ENCODE measurements around the gene C2CD2.

C2CD2 gene

GRCh38 chr21:41845310-41846032, 108.3 kb downstream of the C2CD2 start:
- no peak for DNase-seq (ENCODE audit: low spot score)

DNA sequence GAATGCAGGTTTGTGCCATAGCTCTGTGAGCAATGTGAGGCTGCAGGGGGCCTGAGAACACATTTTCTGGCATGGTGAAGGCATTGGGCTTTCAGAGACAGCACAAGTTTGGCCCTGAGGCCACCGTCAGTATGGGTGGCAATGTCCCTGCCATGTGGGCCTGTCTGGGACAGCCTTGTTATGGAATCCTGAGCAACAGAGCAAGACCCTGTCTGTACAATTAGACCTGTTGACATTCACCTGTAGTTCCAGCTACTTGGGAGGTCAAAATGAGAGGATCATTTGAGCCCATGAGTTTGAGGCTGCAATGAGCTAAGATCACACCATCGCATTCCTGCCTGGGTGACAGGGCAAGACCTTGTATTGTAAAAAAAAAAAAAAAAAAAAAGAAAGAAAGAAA, 110.2 kb downstream of the C2CD2 start:
- DNase-seq (ENCODE audit: low spot score) = no peak

- no peak for DNase-seq (ENCODE audit: low spot score)
Observed at GRCh38 chr21:41840880-41841279, 112.9 kb downstream of the C2CD2 start.

- no peak for DNase-seq (ENCODE audit: low spot score)
Observed at GRCh38 chr21:41839387-41840000, 114.3 kb downstream of the C2CD2 start.

DNA sequence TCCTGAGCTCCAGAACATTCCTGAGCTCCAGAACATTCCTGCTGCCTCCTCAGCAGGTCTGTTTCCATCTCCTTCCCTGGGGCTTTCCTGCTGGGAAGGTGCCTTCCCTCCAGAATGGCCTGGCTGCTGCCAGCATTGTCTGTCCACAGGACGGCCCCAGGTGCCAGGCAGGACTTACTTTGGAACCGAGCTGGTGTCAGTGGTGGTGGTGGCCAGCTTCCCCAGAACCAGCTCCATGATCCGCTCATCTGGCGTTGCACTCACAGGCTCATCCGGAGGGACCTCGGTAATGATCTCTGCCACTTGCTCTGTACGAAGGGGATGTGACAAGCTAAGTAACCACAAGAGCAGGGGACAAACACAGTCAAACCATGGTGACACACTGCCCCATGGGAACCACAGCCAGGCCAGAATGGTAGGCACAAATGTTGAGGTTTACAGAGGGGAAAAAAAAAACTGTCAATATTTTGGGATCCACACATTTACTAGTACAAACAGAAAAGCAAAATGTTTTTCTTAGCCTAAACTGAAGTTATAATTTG, 116.0 kb downstream of the C2CD2 start:
- DNase-seq (ENCODE audit: low spot score) = no peak

DNA sequence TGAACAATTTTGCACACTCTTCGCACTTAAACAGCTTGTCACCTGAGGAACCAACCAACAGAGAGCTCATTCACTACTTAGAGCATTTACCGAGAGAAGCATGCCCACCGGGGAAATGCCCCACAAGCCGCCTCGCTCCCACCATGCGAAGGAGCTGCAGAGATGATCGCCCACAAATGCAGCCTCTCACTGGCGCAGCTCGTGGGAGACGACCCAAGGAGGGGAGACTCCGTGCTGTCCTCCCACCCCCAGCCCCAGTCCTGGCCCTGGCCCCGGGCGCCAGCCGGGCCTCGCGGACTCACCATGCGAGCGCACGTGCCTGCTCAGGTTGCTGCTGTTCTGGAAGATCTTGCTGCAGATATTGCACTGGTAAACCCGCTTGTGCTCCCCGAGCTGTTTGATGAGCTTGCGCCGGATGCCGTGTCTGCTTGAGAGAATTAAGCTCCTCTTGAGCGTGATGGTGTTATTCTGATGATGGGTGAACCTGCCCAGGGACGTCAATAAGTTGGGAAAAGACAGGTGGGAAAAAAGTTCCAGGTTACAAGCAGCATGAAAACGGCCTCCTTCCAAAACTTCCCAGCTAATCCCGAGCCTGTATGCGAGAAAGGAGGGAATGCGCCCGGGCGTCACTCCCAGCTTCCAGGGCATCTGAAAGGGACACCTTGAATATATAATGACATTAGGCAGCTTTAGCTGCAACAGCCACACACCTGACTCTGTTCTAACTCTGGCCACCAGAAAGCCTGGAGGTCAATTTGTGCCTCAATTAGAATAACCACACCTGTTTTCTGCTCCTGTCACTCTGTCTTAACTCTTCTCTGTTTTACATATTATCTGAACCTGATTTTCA, 117.4 kb downstream of the C2CD2 start:
- DNase-seq (ENCODE audit: low spot score) = no peak

DNA sequence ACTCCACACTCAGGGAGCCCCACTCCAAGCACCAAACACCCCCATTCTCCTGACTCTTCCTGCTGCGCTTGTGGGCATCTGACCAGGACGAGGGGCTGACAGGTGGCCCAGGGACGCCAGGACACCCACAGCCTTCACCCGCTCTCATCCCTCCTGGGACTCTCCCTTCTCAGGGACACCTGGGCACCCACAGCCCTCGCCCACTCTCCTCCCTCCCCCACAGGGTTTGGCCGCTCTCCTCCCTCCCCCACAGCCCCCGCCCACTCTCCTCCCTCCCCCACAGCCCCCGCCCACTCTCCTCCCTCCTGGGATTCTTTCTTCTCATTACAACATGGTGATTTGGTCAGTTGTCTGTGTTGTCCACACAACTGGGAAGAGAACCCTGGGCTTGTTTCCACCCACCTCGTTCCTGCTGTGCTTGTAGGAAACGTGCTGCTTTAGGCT, 118.1 kb downstream of the C2CD2 start:
- no peak for DNase-seq (ENCODE audit: low spot score)
